ENCODE data around the gene FSTL4.
"Not testable (repeated sequence)": the region's sequence is repeated elsewhere in the genome, so short reads cannot be mapped to it uniquely, and the experiment has no call there.

Gene FSTL4

DNA sequence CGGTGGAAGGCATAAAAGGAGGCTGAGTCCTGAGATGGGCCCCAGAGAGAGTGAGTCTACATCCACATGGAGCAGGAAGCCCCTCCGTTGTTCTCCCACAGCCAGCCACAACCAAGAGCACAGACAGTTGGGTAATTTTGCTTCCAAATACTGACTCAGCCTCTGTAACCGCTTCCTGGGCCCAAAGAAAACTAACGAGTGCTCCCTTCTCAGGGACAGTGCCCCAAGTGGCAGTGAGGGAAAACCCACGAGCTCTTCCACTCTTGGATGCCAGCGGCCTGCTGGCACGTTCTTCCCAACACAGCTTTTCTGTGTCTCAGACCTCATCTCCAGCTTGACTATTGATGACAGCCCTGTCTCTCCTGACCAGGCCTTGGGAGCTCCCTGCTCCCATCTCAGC lies 207.6 kb downstream of the FSTL4 start:
- no peak for DNase-seq (ENCODE audit: low read depth in 2 of 2)

GRCh38 chr5:133403741-133404364 lies 208.5 kb downstream of the FSTL4 start:
- no peak for DNase-seq (ENCODE audit: low read depth in 2 of 2)

DNA sequence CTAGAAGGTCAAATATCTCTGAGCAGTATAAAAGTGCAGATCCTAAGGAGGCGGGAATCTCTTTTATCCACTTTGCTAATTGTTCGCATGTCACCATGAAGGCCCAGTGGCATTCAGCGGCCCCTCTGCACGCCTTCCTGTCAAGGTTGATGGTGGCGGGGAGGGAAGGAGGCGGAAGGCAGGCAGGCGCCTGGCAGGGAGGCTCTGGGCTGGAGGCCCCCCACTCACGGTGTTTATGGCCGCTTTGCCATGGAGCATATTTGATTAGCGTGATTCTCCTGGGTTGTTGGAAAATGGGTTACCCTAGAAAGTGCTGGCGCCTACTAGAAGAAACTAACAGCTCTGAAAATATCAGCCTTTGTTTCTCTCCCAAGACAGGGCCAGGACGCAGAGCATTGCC lies 209.6 kb downstream of the FSTL4 start:
- DNase-seq (ENCODE audit: low read depth in 2 of 2), result no peak

DNA sequence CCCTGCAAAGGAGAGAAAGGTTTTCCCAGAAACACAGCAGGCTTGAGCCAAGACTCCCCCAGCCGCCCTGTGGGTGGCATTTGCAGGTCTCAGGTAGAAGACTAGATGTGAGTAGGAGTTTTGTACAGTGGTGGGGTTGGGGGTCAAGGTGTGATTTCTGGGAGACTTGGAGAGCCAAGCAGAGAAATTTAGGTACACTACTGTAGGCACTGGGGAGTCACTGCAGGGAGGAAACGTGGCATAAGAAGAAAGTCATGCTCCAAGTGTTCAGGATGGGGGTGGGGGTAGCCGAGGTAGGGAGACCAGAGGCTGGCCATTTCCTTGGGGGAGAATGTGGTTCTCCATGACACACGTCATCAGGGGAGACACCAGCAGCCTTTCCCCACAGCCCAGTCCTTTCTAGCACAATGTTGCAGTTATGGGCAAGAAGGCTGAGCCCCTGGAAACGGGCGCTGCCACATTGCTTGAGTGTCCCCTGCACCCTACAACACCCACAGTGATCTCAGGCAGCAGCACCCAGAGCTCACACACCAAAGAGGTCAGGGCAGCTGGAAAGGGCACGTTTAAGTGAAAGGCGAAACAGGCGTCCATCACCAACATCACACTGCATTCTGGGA lies 210.5 kb downstream of the FSTL4 start:
- no peak for DNase-seq (ENCODE audit: low read depth in 2 of 2)

DNA sequence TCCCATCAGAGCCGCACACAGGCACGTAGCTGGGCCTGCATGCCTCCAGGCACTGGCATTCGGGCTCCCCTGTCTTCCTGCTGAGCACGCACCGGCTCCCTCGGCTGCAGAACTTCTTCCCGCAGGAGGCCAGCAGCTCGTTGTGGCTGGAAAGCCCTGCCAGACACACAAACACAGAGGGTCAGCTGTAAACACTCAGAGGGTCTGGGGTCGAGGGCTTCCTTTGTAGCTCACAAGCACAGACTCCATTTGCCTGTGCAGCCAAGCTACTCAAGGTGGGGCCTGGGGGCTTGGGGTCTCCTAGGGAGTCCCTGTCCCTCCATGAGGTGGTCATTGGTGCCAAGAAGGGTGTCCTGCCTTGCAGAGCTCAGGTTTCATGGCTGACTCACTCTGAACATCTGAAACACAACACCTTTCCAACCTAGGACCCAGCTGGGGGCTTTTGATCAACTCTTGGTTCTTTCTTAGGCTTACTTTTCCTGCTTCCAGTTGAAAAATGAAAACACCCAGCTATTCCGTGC lies 211.4 kb downstream of the FSTL4 start:
- DNase-seq (ENCODE audit: low read depth in 2 of 2), result no peak

DNA sequence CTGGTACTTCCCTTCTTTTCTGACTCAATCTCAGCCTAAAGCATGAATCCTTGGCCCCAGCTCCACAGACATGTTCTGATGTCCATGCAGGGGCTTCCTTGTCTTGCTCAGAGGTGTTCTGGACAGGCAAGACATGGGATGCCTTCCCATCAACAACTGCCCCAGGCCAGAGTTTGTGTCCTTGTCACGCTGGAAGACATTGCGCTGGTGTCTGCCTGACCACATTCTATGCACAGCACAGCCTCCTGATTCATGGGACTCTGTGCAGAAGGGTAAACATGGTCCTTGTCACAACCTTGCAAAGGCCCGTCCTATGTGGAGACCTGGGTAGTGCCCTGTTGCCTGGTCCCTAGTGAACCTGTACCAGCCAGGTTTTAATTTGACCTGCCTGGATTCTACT lies 212.2 kb downstream of the FSTL4 start:
- no peak for DNase-seq (ENCODE audit: low read depth in 2 of 2)

GRCh38 chr5:133399247-133399891 lies 213.0 kb downstream of the FSTL4 start:
- no peak for DNase-seq (ENCODE audit: low read depth in 2 of 2)

DNA sequence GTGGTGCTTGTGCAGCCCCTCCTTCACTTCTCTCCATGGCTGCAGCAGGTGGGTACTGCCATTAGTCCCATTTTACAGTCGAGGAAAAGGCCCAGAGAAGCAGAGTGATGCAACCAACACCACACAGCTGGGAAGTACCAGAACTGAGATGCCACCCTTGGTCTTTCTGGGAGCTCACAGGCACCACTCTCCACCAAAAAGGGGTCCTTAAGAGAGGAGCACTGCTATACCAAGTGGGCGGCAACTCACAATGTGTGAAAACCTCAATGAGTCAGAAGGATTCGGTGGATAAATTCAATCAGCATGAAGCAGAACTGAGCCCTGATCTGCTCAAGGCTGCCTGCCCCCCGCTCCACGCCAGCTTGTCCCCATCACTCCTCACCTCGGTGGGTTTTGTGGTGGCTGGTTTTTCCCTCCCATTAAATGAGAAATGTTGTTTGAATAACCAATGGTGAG lies 213.7 kb downstream of the FSTL4 start:
- DNase-seq (ENCODE audit: low read depth in 2 of 2), result peak; percentile 18 to 48

GRCh38 chr5:133397990-133398645 lies 214.2 kb downstream of the FSTL4 start:
- DNase-seq (ENCODE audit: low read depth in 2 of 2), result no peak

GRCh38 chr5:133397348-133397747 lies 215.0 kb downstream of the FSTL4 start:
- no peak for DNase-seq (ENCODE audit: low read depth in 2 of 2)

- no peak for DNase-seq (ENCODE audit: low read depth in 2 of 2)
Measured at GRCh38 chr5:133396814-133397213, 215.5 kb downstream of the FSTL4 start.

DNA sequence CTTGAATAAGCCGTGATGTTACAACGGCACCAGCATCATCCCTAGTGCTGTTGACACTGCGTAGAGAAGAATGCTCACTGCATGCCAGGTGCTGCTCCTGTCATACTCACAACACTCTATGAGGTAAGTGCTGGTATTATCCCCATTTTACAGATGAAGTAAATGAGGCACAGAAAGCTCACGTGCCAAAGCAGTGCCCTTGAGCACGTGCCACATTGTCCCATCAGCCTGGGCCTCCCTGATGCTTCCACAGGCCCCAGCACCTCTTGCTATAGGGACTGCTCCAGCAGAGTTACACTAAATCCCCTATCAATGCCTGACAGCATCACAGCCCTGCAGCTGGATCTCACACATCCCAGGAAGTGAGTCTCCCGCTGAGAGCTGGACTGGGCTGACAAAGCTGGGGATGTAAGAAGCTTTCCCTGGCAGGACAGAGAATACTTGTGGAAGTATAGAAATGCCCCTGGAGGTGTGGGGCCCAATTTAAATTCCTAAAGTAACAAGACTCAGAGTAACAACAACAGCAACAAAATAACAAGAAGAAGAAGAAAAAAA lies 216.1 kb downstream of the FSTL4 start:
- DNase-seq (ENCODE audit: low read depth in 2 of 2), result no peak

DNA sequence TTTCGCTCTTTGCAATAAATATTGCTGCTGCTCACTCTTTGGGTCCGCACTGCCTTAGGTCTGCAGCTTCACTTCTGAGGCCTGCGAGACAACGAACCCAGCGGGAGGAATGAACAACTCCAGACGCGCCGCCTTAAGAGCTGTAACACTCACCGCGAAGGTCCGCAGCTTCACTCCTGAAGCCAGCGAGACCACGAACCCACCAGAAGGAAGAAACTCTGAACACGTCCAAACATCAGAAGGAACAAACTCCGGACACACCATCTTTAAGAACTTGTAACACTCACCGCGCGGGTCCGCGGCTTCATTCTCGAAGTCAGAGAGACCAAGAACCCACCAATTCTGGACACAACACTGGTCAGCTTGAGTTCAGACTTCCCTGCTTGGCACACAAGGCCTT lies 217.1 kb downstream of the FSTL4 start:
- DNase-seq (ENCODE audit: low read depth in 2 of 2), result not testable (repeated sequence)

- not testable (repeated sequence) for DNase-seq (ENCODE audit: low read depth in 2 of 2)
Measured at GRCh38 chr5:133394477-133394817, 217.9 kb downstream of the FSTL4 start.

- DNase-seq (ENCODE audit: low read depth in 2 of 2), result no peak
Measured at GRCh38 chr5:133393776-133394476, 218.4 kb downstream of the FSTL4 start.

DNA sequence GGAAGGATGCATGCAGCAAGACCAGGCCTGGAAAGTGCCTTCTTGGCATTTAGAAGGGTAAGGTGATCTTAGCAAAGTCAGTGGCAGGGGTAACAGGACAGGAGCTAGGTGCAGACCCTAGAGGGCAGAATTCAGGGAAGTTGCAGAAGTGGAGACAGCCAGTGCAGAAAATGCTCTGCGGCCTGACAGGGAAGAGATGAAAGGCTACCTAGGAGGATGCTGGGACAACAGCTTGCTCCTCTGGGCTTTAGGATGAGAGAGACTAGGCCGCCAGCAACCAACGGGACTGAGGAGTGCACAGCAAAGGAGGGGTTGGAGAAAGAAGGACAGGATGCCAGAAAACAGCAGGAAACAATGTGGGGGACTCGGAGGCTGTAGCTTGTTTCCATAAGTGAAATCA lies 219.9 kb downstream of the FSTL4 start:
- no peak for DNase-seq (ENCODE audit: low read depth in 2 of 2)

DNA sequence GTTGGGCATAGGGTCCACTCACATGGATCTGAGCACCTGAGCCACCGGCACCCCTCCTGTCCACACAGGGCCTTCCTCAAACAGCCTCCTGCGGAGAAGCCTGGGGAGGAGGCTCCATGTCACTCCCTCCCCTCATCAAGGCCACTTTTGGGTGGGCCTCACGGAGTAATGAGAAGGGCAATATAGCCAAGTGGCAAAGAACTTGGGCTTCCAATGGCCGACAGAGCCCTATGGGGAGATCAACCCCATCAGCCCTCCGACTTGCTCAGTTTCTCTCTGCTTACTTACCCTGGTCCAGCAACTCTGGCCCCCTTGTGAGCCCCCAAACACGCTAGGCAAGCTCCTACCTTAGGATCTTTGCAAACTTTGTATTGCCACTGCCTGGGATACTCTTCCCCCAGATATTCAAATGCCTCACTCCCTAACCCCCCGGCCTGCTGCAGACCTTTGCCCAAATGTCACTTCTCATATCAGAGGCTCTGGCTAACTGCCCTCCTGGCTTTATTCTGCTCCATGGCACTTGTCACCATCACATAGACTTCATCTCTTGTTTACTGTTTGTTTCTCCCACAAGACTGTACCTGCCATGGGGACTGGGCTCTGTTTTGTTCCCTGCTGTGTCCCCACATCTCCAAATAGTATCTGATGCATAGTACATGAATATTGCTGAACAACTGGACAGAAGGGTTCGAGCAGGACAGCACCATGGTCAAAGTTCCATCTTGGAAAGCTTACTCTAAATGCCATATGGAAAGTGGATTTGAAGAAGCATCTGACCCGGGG lies 220.8 kb downstream of the FSTL4 start:
- DNase-seq (ENCODE audit: low read depth in 2 of 2), result no peak

DNA sequence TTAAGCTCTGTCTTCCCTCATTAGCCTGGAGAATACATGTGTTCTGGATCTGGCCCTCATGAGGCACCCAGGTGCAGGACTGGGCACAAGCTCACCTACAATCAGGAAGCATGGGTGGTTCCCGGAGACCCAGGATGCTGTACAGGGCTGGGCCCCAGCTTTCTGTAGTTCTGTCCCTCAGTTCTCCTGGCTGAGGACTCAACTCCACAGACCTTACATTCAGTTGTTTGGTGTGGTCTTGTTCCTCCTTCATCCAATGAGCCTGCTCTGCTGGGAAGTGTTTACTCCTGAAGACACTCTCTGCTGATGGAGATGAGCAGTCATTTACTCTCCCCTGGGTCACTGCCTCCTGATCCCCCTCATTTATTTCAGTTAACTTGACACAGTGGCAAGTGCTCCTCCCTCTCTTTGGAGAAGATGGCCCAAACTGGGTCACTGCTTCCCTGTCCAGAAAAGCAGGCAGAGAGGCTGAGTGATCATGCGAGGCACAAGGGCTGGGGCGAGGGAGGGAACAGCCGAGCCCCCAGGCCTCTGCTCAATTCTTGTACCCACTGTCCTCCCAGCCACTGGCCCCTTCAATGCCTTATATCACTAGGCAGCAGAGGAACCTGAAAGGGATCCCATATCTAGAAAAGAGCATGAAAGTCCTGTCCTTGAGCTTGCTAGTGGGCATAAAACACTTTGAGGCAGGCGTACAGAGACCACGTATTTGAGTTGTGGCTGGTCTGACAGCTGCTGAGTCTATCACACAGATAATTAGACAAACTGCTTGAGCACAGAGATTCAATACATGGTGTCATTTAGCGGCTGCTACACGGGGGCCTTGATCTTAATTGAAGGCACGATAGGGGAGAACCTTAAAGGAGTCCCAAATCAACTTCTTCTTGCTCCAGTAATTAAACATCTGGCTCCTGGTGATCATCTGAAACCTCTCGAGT lies 221.7 kb downstream of the FSTL4 start:
- no peak for DNase-seq (ENCODE audit: low read depth in 2 of 2)

- no peak for DNase-seq (ENCODE audit: low read depth in 2 of 2)
Measured at GRCh38 chr5:133389066-133389590, 223.2 kb downstream of the FSTL4 start.
